ENCODE data around the gene TMEM30A.

Gene TMEM30A

DNA sequence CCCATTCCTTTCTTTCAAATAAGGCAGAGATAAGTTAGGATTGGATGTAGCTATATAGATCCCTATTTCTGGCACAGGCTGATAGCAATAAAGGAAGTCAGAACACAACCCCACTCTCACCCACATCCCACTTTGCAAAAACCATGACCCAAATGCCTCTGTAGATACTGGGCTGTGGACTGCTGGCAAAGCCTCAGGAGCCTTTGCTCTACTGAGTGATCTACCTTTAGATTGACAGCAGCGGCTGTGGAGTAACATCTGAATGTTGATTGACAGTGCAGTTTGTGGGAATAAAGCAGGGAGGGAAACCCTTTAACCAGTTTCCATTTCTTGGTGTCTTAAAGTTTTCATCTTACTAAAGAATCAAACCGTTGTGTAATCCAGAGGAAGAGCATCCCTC is 6.7 kb upstream of the TMEM30A start:
- DNase-seq = no peak

DNA sequence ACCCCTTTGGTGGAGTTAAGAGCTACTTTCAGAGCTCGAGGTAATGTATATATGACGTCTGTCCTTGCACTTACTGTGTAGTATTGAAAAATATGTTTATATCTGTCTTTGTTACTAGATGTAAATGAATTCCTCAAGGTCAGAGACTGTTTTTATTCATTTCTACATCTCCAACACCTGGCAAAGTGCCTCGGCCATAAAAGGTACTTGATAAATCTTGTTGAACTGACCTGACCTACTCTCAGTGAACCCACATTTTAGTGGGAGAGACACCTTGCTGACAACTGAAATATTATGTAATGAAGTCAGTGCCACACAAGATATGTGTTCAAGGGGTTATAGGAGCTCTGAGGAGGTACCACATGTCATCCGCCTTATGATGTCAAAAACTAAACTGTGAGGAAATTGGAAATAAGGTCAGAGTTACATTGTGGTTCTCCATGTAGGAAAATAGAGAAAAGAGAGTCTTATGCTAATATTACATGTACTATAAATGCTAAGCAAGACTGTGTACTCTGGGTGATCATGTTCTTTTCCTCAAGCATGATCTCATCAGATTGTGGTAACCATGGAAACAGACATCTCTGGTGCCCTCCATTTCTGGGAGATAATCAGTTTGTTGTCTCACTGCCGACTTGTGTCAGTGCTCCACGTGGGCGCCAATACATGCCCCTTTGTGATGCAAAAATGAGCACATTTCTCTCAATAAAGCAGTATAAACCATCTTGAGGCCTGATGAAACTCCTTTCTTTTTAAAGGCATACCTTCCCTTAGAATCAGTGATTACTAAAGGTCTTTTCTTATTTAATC is 5.7 kb upstream of the TMEM30A start:
- DNase-seq = no peak

DNA sequence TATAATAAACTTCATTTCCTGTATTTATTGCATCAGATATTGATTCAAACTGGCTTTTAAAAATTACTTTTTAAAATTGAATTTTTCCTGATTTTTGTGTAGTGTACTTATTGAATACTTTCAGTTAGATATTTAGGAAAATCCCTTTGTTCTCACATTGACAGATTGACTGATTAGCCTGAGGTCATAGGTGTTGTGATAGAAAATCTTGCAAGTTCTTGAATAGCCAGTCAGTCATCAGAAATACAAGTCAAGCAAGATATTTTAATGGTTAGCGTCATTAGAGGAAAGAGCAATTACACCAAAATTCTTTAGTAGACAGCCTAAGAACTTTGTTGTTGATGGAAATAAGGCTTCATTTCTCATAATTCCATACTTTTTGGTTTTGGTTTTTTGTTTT is 3.4 kb upstream of the TMEM30A start:
- DNase-seq = no peak

DNA sequence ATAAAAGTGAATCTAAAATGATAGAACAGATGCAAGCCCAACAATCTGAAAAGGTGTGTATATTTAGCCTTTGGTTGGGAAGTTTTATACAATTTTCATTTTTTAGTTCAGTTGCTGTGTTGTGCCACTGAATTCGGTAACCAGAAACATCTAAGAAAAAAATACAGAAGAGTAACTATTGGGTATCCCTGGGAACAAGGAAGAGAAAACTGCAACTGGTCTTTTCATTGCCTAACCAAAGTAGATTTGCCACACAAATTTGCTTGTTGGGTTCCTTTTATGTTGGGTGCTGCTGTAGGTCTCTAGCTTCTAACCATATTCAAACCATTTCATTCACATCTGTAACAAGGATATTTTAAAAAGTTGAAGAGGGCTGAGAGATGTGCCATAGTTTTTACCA is 2.8 kb upstream of the TMEM30A start:
- no peak for DNase-seq

DNA sequence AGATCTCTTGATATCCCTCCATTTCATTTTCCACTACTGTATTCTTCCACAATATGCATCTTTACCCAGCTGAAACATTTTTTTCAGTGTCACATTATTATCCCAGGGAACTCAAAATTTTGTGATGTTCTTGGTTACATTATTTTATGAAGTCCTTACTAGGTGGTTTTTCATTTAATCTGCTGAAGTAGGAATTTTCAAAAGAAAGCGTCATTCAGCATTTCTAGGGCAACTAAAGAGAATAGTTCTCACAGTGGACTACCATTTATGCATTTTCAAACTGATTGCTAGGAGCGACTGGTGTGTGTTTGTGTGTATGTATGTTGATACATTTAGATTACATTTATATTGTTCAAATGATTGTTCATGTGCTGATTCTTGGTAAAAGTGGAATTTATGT is 2.4 kb upstream of the TMEM30A start:
- no peak for DNase-seq

DNA sequence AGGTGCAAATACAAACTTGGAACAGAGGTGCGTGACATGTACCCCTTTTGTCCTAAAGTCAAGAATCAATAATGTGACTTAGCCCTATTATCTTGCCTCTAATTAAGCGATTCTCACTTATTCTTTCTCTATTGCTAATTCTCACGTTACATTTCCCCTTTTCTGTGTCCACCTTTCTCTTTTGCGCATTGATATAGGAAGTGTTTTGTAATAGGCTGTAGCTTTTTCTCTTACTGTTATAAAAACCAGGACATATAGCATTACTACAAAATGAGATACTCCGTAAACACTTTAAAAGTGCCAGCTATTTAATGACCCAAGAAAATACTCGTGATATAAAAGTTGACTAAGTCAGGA is 669 bp upstream of the TMEM30A start:
- no peak for DNase-seq

DNA sequence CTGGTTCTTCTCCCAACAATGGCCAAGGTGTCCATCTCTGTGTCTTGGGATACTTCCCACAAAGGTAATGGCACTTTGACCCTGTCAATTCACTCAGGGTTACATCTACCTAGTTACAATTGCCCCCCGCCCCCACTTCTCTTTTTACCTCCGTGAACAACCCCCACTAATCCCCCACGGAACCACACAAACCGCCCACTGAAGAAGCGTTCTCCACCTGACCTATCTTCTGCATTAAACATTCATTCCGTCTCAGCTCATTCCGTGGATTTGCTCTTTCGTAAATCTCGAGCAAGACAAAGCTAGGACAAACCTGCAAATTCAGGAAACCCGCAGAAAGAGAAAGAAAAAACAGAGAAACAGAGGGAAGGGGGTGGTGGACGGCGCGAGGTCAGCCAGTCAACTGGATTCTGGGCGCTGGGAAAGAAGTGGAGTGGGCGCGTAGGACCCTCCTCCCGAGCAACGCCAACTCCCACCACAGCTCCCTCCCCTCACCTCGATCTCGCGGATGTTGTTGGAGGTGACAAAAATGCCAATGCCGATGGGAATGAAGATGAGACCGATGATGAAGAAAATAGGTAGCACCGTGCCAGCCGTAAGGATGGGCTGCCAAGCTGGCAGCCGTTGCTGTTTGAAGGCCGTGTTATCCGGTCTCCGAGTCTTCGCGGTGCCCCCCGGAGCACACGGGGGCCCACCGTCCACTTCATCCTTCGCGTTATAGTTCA is 523 bp downstream of the TMEM30A start:
- no peak for DNase-seq

DNA sequence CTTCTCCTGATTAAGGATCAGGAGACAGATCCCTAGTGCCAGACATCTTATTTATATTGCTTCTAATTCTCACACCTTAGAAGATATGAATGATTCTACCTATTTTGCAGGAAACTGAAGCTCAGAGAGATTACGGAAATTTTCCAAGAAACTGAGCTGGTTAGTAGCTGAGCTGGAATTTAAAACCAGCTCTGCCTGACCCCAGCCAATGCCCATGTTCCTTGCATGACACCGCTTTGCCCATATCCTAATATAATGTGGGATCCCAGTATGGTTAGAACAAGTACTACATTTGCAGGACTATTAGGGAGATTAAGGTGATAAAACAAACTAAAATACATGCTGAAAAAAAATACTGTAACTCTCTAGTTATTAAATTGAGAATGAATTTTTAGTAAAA is 1.9 kb downstream of the TMEM30A start:
- no peak for DNase-seq

DNA sequence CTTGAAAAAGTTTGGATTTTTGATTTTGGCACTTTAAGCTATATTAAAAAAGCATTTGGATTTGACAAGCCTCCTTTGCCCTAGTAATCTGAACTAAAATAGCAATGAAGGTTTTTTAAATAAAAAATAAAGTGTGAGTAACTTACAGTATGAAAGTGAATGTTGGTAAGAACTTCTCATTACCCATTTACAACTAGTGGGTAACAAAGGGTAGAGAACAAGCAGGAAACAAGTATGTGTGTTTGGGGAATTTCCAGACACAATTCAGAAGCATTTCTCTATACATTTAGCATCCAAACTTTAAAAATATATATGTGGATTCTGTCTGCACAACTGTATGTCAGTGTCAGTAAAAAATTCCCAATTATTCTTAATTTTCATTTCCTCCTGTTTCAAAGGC is 2.9 kb downstream of the TMEM30A start:
- DNase-seq = no peak

DNA sequence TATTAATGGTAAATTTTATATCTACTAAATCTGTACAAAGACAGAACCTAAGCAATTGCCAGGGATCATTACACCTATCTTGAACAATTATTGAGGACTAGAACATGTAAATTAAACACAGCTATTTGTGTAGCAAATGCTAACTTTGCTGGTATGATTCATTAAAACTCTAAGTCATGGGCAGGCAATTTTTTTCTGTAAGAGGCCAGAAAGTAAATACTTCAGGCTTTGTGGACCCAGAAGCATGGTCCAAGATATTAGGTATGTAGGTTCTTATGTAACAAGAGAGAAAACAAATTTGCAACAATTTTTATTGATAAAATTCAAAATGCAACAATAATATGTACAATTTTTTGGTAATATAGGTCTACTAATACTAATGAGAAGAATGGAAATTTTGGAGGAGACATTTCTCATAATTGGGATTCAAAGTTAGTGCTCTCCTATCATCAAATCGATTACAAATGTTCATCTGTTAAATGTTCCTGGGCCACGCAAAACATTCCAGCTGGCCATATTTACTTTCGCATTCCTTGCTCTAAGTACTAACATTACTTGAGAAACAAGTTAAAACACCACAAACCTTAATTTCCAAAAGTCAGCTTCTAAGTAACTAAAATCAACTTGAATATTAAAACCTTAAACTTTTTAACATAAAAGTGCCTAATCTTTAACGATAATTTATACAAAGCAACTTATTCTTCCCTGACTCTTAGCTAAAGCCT is 4.3 kb downstream of the TMEM30A start:
- DNase-seq = no peak

DNA sequence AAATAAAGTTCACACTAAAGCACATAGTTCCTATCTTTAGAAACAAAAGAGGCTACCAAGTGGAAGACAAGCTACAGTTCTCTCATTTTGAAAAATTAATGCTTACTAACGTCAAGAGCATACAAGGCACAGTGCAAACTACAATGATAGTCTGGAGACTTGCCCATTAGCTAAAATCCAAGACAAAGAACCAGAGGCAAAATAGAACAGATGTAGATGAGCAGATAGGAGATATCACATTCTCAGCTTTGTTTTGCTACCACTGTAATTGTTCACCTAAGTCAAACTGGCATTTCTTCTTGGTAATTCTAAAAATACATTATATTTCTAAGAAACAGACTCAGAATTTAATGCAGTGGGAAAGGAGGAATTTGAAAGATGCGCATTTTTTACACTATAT is 5.2 kb downstream of the TMEM30A start:
- no peak for DNase-seq

DNA sequence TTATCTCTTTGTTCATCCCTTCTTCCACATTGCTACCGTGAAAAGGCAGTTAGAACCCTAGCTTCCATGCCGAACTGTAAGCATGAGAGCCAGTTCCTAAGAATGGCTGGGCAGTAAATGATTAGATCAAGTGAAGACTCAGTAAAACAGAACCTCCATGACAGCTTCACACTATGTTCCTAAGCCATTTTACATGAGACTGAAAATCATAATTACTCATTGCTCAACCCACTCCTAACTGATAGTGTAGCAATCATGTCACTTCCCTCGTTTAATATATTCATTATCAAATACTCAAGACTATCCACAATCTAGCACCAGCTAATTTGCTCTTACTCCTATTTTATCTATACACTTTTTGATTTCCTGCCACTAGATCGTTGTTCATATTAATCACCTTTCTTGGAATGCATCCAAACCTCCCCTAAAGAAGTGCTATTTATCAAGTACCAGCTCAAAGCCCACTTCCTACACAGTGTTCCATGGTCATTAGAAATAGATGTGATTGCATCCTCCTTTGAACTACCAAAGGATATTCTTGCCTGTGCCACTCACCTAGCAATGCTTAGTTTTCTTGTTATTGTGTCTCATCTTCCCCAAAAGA is 6.0 kb downstream of the TMEM30A start:
- DNase-seq = no peak

DNA sequence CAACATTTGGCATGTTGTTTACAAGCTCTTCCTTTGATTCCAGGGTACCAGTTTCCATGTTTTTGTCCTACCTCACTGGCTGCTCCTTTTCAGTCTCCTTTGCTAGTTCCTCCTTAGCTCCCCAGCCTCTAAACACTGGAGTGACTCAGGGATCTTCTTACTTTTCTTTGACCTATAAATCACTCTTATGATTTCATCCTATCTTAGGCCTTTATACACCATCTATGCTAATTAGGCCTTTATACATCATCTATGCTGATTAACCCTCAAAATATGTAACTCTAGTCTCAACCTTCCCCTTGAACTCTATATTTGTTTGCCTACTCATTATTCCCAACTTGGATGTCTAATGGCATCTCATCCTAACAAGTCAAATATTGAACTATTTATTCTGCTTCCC is 9.5 kb downstream of the TMEM30A start:
- DNase-seq = no peak

DNA sequence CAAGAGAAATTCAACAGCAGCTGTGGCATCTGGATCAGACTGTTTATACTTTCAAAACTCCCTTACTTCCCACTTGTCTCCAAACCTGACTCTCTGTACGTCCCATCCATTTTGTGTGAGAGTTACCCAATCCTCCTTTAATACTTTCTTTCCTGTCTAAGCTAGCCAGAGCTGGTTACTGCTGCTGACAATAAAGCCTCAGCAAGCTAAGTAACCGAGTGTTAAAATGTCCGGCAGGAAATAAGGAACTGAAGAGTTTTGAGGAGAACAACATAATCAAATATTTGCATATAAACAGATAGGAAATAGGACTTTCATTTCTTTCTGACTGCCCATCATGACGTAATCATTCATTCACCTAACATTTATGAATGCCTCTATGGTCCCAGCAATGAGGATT is 11.6 kb downstream of the TMEM30A start:
- no peak for DNase-seq

DNA sequence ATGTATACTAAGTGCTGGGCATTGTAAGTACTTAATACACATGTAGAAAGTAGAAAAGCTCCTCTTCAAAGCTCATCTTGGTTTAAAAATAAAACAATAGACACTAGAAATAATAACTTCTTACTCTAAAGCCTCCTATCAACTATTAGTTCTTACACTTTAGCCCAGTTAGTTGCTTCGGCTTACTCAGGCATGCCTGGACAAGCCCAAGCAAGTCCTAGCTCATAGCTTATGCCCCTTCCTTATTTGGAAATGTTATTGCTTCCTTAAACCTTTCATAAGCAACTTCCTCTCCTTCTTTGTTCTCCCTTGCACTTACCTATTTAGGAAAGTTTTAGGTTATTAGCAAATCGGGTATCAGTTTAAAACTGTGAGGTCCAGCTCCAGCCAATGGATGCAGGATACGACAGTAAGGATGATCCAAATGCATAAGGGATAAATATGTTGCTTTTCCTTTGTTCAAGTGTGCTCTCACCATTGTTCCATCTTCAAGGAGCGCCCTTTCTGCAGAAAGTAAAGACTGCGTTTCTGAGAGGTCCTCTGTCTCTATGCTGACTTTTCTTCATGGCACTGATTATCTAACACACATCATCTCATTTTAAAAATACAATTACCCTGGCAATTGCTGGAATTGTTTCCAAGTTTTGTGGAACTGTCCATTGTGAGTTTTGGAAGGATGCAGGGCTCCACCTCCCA is 12.3 kb downstream of the TMEM30A start:
- no peak for DNase-seq

DNA sequence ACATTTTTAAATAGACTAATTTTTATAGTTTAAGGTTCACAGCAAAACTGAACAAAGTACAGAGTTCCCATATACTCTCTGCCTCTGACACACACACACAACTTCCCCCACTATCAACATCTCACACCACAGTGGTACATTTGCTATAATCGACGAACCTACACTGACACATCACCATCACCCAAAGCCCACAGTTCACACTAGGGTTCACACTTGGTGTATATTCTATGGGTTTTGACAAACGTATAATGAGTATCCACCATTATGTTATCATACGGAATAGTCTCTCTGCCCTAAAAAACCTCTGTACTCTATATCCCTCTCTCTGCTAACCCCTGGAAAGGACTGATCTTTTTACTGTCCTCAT is 15.6 kb downstream of the TMEM30A start:
- DNase-seq = no peak

DNA sequence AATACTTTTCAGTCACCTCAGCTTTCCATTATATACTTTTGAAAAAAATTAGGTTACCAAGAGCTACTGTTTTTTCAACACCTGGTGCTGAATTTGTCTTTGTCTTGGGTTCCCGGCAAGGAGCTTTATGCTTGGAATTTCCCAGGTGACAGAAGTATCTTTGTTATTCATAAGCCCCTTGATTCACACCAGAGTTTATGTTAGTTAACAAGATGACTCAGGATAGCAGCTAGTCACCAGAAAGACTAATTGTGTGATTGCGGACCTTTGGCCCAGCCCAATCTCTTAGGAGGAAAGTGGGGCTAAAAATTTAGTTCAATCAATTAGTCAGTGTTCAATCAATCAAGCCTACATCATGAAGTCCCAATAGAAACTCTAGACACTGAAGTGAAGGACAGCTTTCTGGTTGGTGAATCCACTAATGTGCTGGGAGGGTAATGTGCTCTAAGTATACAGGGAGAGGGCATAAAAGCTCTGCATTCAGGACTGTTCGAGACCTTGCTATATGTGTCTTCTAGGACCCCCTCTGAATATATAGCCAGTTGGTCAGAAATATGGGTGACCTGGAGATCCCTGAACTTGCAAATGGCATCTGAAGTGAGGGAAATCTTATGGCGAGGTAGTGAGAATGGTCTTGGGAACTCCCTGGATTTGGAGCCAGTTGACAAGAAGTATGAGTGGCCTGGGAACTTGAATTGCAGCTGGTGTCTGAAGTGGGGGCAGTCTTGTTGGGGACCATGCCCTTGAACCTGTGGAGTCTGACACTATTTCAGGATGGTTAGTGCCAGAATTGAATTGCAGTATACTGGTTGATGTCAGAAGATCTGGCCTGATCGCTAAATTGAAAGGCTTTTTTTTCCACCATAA is 16.2 kb downstream of the TMEM30A start:
- DNase-seq = no peak

DNA sequence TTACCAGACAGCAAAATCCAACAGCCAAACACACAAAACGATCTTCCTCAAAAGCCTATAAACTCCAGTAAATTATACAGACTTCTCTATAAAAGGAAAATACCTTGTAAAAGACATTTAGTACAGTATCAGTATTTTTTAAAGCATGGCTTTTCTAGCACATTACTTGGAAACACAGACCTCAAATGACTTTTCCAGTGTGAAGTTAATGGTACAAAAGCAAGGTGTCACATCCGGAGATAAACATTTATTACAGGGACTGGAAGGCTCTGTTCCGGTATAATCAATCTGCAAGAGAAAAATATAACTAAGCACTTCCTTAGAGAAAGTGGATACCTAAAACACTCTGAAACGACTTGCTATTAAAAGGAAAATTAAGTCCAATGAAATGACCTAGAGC is 17.1 kb downstream of the TMEM30A start:
- no peak for DNase-seq

DNA sequence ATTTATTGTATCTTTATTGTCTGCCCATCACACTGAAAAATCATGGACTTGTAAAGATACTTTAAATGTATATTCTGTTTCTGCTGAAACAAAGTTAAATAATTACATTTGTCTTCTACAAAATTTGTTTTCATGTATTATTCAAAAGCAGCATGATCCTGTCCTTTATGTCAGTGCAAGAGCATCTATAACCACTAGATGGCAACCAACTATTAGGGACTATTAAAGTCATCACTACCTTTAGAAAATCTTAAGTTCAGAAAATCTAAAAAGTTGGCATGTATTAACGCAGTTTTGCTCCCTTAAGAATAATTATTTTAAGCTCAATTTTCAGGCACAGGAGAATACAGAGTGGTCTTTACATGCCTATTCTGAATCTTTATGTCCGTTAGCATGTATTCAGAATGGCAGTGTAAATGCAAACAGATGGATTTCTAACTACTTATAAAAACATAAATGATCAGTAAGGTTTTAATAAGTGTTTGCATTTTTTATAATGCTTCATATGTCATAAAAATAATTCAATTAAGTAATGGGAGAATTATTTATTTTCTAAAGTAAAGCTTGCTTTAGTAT is 17.8 kb downstream of the TMEM30A start:
- no peak for DNase-seq

DNA sequence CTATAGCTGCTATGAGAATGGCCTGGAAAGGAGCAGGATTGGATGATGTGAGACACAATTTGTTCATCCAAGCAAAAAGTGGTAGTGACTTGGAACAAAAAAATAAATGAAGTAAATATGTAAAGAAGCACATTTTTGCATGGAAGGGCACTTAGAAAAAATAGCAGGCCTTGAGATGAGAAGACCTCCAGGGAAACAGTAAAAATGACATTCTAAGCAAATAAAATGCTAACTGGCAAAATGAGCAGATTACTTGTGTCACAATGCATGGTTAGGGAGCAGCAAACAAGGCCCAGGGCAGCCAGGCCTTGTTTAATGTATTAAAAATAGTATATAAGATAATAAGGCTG is 21.2 kb downstream of the TMEM30A start:
- no peak for DNase-seq

DNA sequence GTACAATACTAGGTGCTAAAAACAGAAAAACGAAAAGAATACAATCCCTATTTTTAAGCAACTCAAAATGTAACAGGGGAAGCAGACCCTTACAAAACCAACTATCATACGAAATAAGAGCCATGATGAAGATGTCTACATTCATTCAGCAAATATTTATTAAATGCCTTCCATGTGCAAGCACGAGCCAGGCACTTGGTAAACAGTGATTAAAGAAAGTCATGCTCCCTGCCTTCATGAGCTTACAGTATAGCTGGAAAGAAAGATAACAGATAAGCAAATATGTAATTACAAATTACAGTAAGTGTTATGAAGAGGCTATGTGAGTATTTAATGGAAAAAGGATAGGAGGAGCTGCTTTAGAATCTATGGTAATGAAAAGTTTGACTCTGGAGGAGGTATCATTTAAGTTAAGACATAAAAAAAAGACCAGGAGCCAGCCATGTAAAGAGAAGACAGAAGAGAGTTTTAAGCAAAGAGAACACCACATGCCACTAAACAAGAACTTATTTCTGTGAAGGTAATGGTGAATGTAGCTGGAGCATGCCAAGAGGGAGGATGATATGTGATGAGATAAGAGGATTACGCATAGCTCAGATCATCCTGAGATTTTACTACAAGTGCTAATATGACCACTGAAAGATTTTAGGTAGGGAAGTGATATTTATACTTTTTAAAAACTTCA is 21.7 kb downstream of the TMEM30A start:
- no peak for DNase-seq

All from right forelimb (tissue), 1 donor.